ENCODE results near the gene XAGE2. TPM values are rescaled to one million over a fixed set of nuclear protein-coding genes. Genes with fewer than 3 reads are reported as not detected.
"Not testable (repeated sequence)": the region's sequence is repeated elsewhere in the genome, so short reads cannot be mapped to it uniquely, and the experiment has no call there.

Gene XAGE2
- not detected in 2 replicates for total RNA-seq (ENCODE audit: low replicate concordance)

- H3K9ac ChIP-seq: no peak within 1 kb of the TSS
- H3K36me3 ChIP-seq: no peaks in the 10 kb centered on the region
- H3K4me3 ChIP-seq: no peak within 1 kb of the TSS
- Mint-ChIP-seq H3K4me3 (no peak within 1 kb of the TSS), H3K4me1 (no peaks in the 10 kb centered on the region), H3K9me3 (no peaks in the 10 kb centered on the region), H3K36me3 (no peaks in the 10 kb centered on the region), H3K27me3 (ENCODE audit: insufficient read depth, low read depth) (no peaks in the 10 kb centered on the region), H3K27ac (no peak within 1 kb of the TSS)
- H3K27ac ChIP-seq: no peak within 1 kb of the TSS
- H3F3A ChIP-seq (ENCODE audit: low read depth): no peaks in the 10 kb centered on the region
- no peaks in the 10 kb centered on the region for H4K20me1 ChIP-seq (ENCODE audit: low read depth)
- H3K4me1 ChIP-seq: no peaks in the 10 kb centered on the region
- no peak for TF ChIP-seq EZH2phosphoT487 (IDR thresholded peaks at IDR 0.05)
- no peak for TF ChIP-seq EZH2 (IDR thresholded peaks at IDR 0.05)
- TF ChIP-seq CTCF (IDR thresholded peaks at IDR 0.05): no peak
- H3K79me2 ChIP-seq (ENCODE audit: low read depth): no peaks in the 10 kb centered on the region
- no peak within 1 kb of the TSS for H2AFZ ChIP-seq (replicated peaks)
- no peak within 1 kb of the TSS for H3K4me2 ChIP-seq
- no peaks in the 10 kb centered on the region for H3K27me3 ChIP-seq
- no peak for DNase-seq (ENCODE audit: low spot score)
- H3K9me3 ChIP-seq (ENCODE audit: low read depth): no peaks in the 10 kb centered on the region
Observed at GRCh38 chrX:52368368-52369055, at the start of gene XAGE2. XAGE2 (plus strand) TSS chrX:52369021; CDS start chrX:52370015, 994 bp downstream.

- TF ChIP-seq EZH2 (IDR thresholded peaks at IDR 0.05) (no peak), EZH2phosphoT487 (IDR thresholded peaks at IDR 0.05) (no peak), CTCF (IDR thresholded peaks at IDR 0.05) (no peak)
- Histone ChIP-seq H3K27me3 (no peaks in the 10 kb centered on the region), H3K79me2 (ENCODE audit: low read depth) (no peaks in the 10 kb centered on the region), H4K20me1 (ENCODE audit: low read depth) (no peaks in the 10 kb centered on the region), H3K9ac (no peak overlapping the region), H3F3A (ENCODE audit: low read depth) (no peaks in the 10 kb centered on the region), H3K4me1 (no peaks in the 10 kb centered on the region), H3K27ac (no peak overlapping the region), H3K4me2 (no peak overlapping the region), H3K36me3 (no peaks in the 10 kb centered on the region), H3K9me3 (ENCODE audit: low read depth) (peaks cover 2% of the 10 kb centered on the region), H2AFZ (replicated peaks) (no peak overlapping the region), H3K4me3 (no peak overlapping the region)
- H3K27me3 Mint-ChIP-seq (ENCODE audit: insufficient read depth, low read depth): no peaks in the 10 kb centered on the region
- DNase-seq (ENCODE audit: low spot score): no peak
- H3K4me1 Mint-ChIP-seq: no peaks in the 10 kb centered on the region
- no peaks in the 10 kb centered on the region for H3K9me3 Mint-ChIP-seq
- H3K36me3 Mint-ChIP-seq: no peaks in the 10 kb centered on the region
- H3K27ac Mint-ChIP-seq: no peak overlapping the region
- no peak overlapping the region for H3K4me3 Mint-ChIP-seq
Observed at GRCh38 chrX:52337410-52337809, 31.4 kb upstream of the XAGE2 start.

GRCh38 chrX:52341493-52341892 lies 27.3 kb upstream of the XAGE2 start:
- Histone ChIP-seq H3K36me3 (no peaks in the 10 kb centered on the region), H4K20me1 (ENCODE audit: low read depth) (no peaks in the 10 kb centered on the region), H3K27me3 (no peaks in the 10 kb centered on the region), H3F3A (ENCODE audit: low read depth) (no peaks in the 10 kb centered on the region), H3K9ac (no peak overlapping the region), H3K4me1 (no peaks in the 10 kb centered on the region), H3K4me3 (no peak overlapping the region), H3K27ac (no peak overlapping the region), H3K4me2 (no peak overlapping the region), H2AFZ (replicated peaks) (no peak overlapping the region), H3K79me2 (ENCODE audit: low read depth) (no peaks in the 10 kb centered on the region), H3K9me3 (ENCODE audit: low read depth) (no peaks in the 10 kb centered on the region)
- no peaks in the 10 kb centered on the region for H3K4me1 Mint-ChIP-seq
- no peaks in the 10 kb centered on the region for H3K36me3 Mint-ChIP-seq
- TF ChIP-seq EZH2phosphoT487 (IDR thresholded peaks at IDR 0.05) (no peak), EZH2 (IDR thresholded peaks at IDR 0.05) (no peak), CTCF (IDR thresholded peaks at IDR 0.05) (no peak)
- DNase-seq (ENCODE audit: low spot score): no peak
- H3K27me3 Mint-ChIP-seq (ENCODE audit: insufficient read depth, low read depth): peaks cover 6% of the 10 kb centered on the region
- H3K27ac Mint-ChIP-seq: no peak overlapping the region
- no peak overlapping the region for H3K4me3 Mint-ChIP-seq
- peaks cover 7% of the 10 kb centered on the region for H3K9me3 Mint-ChIP-seq

- H3K9me3 Mint-ChIP-seq; H3K4me1 Mint-ChIP-seq; H4K20me1 ChIP-seq (ENCODE audit: low read depth); H3K36me3 Mint-ChIP-seq; H3K4me3 ChIP-seq; H3K27me3 Mint-ChIP-seq (ENCODE audit: insufficient read depth, low read depth); H3K9me3 ChIP-seq (ENCODE audit: low read depth); H3K79me2 ChIP-seq (ENCODE audit: low read depth); H3K4me1 ChIP-seq; H3K4me3 Mint-ChIP-seq; H2AFZ ChIP-seq (replicated peaks); H3K27ac ChIP-seq; H3F3A ChIP-seq (ENCODE audit: low read depth); H3K4me2 ChIP-seq; H3K36me3 ChIP-seq; H3K9ac ChIP-seq; H3K27ac Mint-ChIP-seq; DNase-seq (ENCODE audit: low spot score); H3K27me3 ChIP-seq: not testable (repeated sequence)
Observed at GRCh38 chrX:52343131-52343530, 25.7 kb upstream of the XAGE2 start.

Data from neural progenitor cell (in vitro differentiated cells).